ENCODE measurements around the gene SEC14L5.

- no peak for TF ChIP-seq CTCF (IDR thresholded peaks at IDR 0.05)
- TF ChIP-seq POLR2A (IDR thresholded peaks at IDR 0.05), result no peak
- TF ChIP-seq POLR2AphosphoS5 (IDR thresholded peaks at IDR 0.05), result no peak
Measured at GRCh38 chr16:5019775-5020174, 61.6 kb downstream of the SEC14L5 start.

Data from prostate gland (tissue), 2 donors.